NCI-H1092 (cell line): Measurements from ENCODE around the gene SRSF7.
"Not testable (repeated sequence)": the region's sequence is repeated elsewhere in the genome, so short reads cannot be mapped to it uniquely, and the experiment has no call there.

Source experiments
- DNase-seq: peaks from one replicate; lab custom pipeline; 2025; lab: John Stamatoyannopoulos, UW

The SRSF7 gene

DNA sequence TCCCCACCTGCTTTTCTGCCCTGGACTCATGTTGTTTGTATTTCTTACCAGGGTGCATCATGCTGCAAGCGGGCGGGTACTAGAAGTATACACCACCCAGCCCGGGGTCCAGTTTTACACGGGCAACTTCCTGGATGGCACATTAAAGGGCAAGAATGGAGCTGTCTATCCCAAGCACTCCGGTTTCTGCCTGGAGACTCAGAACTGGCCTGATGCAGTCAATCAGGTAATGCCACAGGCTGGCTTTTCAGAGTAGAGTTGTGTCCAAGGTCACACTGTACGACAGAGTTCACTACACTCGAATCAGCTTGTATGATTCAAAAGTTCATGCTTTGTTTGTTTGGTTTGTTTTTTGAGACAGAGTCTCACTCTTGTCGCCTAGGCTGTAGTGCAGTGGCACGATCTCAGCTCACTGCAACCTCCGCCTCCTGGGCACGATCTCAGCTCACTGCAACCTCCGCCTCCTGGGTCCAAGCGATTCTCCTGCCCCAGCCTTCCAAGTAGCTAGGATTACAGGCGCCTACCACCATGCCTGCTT lies 19.4 kb downstream of the SRSF7 start:
- no peak for DNase-seq

DNA sequence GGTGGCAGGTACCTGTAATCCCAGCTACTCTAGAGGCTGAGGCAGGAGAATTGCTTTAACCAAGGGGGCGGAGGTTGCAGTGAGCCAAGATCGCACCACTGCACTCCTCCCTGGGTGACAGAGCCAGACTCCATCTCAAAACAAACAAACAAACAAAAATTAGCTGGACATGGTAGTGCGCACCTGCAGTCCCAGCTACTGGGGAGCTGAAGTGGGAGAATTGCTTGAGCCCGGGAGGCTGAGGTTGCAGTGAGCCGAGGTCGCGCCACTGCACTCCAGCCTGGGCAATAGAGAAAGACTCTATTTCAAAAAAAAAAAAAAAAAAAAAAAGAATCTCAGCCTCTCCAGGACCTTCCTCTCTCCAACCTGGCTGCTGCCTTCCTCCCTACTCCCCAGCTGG lies 20.1 kb downstream of the SRSF7 start:
- no peak for DNase-seq

DNA sequence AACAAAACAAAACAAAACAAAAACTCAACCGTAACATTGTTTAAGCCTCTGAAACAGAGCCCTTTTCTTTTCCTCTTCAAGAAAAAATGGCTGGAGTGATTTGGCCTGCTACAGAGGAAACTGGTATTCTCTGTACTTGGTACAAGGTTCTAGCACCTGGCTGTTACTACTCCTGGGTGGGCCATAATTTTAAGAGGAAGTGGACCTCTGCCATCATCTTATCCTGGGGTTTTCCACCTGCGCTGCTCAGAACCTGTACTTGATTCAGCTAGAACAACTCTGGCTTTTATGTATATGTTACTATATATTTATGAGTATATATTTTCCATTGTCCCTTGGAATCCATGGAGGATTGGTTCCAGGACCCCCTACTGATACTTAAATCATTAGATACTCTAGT lies 22.5 kb downstream of the SRSF7 start:
- DNase-seq, result no peak

DNA sequence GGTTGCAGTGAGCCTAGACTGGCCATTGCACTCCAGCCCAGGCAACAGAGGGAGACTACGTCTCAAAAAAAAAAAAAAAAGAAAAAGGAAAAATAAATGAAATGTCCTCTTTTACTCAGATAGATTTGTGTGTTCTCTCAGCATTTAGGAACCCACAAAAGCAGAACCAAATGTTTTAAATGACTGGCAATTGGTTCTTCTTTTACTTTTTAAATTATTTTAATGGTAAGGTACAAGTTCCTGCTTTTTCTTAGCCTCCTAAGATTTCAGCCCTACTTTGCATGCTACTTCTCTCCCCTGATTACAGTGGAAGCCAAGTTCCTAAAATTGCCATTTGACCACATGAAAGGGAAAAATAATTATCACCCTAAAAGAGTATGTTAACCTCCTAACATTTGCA lies 23.5 kb downstream of the SRSF7 start:
- no peak for DNase-seq

DNA sequence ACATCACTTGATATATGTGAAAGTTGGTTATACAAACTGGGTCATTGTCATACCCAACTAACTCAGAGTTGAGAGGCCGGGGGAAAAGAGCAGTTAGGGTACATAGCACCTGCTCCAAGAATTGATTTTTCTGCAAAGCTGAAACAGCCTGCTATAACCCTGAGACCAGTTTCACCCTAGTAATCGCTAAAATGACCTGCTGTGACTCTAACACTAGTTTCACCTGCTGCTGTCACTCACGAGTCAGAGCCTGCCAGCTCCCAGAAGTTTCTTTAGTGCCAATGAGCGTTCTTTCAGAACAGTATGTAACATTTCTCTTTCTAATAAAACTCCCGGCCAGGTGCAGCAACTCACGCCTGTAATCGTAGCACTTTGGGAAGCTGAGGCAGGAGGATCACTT lies 28.0 kb downstream of the SRSF7 start:
- DNase-seq, result no peak

DNA sequence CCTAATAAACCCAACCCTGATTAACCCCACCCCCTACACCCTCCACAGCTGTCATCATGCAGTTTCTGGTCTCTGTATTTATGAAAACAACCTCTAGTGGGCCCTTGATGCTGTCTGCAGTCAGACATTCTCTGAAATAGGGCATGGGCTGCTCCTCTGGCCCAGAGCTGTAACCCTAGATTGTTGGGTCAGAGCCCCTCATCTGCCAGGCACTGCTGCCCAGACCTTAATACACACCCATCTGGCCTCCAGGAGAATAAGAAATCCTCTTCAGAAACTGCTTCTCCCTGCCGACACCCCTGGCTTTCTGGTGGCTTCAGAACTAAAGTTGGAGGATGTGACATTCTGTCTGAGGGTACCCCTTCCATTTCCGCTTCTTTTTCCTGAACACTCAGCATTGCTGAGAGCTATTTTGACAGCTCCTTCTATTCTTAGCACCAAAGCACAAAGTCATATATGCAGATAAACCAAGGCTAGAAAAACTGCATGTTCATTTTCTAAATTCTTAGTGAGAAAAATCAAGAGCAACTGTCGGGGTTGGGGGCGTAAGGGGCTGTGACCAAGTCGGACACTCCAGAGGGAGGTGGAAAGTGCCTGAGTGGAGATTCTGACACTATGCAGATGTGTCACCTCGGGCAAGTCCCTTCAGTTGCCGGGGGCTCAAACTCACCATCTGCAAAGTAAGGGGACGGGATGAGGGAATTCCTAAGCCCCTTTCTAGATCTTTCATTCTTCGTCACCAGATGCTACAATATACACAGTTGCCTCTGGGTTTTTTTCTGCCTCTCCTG lies 28.7 kb downstream of the SRSF7 start:
- DNase-seq, result no peak

DNA sequence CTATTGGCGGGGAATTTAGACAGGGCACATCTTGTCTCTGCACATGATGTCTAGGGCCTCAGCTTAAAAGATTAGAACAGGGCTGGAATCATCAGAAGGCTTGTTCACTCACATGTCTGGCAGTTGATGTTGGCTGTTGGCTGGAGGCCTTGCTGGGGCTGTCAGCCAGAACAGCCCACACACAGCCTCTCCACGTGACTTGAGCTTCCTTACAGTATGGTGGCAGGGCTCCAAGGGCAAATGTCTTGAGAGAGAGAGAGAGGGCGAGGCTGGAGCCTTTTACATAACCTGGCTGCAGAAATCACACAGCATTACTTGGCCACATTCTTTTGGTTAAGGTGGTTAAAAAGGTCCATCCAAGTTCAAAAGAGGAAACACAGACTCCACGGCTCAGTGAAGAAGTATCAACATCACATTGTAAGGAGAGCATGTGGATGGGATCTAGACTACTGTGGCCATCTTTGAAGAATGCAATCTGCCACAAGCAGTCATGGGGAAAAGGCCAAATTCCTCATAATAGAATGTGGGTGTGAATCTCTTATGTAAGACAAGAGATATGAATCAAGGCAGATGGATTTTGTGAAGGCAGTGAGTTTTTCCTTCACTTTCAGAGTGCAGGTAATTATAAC lies 30.4 kb downstream of the SRSF7 start:
- peak; percentile 2 for DNase-seq

DNA sequence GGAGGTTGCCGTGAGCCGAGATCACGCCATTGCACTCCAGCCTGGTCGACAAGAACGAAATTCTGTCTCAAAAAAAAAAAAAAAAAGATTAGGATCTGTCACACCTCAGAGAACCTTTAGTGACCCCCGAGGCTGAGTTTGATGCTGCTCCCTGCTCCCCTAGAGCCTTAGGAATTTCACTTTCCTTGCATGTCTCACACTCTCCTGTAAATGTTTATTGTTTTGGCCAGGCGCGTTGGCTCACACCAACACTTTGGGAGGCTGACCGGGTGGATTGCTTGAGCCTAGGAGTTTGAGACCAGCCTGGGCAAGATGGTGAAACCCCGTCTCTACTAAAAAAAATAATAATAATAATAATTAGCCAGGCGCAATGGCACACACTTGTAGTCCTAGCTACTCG lies 31.5 kb downstream of the SRSF7 start:
- no peak for DNase-seq

DNA sequence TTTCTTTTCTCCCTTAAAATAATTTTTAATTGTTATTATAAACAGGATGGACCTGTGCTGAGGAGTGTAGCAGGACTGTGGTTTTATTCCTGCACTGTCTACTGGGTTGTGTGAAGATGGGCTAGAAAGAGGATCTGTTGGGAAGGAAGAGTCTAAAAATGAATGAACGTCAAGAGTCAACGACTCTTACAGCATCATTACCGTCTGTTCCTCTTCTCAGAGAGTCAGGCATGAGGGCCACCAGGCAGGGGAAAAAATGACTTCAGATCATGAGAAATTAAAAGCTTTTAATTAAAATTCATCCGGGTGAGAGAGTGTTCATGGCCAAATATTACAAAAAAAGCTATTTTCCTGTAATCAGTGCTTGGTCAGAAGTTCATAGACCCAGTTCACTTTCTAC lies 32.6 kb downstream of the SRSF7 start:
- no peak for DNase-seq

DNA sequence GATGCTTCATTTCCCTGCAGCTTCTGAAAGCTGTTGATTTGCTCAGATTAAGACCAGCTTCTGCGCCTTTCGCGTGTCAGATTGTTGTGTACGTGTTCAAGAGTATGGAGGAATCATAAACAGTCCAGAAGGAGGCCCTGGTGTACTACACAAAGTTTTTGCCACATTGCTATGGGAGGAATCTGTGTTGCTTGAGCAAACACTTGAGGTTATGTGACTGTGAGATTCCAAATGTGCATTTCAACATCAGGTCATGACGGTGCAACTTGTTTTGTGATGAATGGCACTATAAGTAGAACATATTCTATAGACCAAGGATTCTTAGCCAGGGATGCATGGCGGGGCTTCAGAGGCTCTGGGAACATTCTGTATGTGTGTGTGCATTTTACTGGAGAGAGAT lies 35.0 kb downstream of the SRSF7 start:
- DNase-seq, result no peak

DNA sequence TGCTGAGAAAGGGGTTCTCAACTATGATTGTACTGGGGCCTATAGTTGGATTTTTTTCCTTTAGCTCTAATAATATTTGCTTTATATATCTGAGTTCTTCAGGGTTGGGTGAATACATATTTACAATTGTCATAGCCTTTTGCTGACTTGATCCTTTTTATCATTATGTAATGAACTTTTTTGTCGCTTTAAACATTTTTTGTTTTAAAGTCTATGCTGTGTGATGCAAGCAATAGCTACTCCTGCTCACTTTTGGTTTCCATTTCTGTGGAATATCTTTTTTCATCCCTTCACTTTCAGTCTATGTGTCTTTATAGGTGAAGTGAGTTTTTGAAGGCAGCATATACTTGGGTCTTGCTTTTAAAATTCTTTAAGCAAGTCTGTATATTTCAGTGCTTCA lies 36.2 kb downstream of the SRSF7 start:
- DNase-seq, result not testable (repeated sequence)

DNA sequence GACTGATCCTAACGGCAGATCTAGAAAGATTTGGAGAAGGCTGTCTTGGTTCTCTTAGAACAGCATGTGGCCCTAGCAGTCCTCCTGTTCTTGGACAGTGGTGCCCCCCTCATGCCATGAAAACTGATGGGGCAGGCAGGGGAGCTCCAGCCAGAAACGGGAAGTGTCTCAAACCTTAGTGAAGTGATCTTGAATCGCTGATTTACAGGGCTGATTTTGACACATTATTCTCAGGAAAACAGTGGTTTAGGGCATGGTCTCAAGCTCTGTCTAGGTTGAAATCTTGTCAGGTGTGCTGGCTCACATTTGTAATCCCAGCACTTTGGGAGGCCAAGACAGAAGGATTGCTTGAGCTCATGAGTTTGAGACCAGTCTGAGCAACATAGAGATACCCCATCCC lies 37.8 kb downstream of the SRSF7 start:
- no peak for DNase-seq

DNA sequence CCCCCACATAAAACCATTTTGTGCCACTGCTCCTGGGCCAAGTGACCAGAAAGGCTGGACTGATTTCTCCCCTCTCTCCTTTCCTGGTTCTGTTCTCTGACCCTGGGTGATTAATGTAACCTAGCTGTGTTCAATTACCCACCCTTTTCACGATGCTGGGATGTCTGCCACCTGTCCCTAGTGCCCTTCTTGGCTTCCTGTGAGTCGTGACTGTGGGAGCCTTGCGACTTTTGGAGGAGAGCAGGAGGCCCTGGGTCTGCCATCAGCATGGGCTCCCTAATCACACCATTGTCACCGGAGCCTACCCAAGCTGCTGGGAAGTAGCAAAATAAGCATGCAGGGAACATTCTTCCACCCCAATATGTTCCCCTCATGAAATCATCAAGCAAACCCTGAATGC lies 38.3 kb downstream of the SRSF7 start:
- DNase-seq, result no peak

DNA sequence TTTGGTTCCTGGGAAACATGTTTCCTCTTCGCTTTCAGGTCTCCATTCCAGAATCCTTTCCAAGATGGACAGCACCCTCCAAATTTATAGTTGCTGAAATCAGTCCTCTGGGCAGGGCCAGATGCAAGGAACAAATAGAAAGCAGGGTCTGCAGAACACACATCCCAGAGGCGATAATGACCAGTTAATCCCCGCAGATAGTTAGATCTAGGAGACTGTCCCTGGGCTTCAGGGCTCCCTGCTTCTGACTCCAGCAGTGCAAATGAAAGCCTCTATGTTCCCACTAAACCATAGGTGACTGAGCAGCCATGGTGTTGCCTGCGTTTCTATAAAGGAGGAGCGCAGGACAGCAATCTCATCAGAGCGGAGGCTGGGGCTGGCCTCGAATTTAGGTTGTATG lies 38.7 kb downstream of the SRSF7 start:
- DNase-seq, result no peak

DNA sequence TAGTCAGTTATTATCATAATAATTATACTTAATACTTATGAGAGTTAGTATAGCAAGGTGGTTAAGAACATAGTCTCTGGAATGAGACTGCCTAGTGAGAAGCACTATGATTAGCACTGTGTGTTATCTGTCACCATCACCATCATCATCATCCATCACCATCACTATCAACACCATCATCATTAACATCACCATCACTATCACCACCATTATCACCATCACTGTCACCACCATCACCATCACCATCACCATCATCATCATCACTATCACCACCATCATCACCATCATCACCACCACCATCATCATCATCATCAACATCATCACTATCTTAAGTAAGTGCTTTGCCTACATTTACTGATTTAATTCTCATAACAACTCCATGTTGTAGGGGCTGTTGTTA lies 39.6 kb downstream of the SRSF7 start:
- no peak for DNase-seq

DNA sequence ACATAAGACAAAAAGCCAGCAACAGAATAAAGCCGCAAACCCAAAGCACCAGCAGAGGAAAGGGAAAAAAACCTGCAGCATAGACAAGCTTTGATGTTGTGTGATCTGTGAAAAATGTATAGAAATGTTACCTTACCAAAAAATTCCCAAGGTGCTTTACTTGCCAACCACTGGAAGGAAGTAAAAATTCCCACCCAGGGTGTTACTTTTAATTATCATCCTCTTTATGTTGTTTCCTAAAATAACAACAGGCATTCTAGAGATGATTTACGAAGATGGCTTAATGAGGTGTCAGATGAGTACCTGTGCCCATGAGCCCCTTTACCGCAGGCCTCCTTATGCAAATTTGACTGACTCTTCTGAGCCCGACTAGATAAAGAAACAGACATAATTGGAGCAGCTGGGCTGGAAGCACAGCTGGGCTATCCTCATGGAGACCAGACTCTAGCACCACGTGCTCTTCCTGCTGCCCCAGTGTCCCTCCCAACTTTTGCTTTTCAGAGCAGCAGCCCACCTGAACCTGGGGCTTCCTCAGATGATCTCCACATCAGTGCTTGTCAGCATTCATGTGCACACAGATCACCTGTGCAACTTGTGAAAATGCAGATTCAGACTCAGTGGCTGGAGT lies 41.5 kb downstream of the SRSF7 start:
- no peak for DNase-seq

DNA sequence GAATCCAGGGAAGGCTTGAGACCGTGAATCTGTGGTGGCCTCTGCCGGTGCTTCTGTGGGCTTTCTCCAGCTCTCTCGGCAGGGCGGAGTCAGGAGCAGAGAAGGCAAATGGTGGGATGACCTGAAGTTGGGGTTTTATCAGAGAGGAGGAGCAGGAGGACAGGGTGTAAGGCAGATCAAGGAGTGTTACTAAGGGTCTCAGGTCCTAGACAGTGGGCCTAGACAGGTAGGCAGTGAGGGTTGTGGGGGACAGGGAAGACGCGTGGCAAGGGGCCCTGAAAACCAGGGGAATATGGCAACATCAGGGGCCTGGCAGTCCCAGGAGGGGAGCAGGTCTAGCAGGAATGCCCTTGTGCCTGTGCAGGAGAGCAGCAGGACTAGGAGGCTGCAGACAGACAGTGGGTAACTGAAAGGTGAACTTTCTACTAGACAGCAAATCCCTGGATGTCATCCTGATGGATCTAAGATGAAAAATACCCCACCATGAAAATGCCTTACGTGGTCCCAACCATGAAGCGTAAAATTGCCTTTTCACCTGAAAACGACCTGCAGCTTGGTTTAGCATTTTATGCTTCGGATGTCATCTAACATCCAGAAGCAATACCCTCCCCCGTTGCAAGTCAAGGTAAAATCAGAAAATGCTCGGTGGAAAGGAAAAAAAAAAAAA lies 42.1 kb downstream of the SRSF7 start:
- DNase-seq, result no peak

DNA sequence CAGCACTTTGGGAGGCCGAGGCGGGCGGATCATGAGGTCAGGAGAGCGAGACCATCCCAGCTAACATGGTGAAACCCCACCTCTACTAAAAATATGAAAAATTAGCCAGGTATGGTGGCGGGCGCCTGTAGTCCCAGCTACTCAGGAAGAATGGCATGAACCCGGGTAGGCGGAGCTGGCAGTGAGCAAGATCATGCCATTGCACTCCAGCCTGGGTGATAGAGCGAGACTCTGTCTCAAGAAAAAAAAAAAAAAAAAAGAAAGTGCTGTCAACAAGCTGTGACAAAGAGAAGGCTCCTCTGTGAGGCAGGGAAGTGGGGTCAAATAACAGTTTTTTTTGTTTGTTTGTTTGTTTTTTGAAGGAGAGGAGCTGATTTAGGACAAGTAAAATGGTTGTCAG lies 42.7 kb downstream of the SRSF7 start:
- DNase-seq, result not testable (repeated sequence)

DNA sequence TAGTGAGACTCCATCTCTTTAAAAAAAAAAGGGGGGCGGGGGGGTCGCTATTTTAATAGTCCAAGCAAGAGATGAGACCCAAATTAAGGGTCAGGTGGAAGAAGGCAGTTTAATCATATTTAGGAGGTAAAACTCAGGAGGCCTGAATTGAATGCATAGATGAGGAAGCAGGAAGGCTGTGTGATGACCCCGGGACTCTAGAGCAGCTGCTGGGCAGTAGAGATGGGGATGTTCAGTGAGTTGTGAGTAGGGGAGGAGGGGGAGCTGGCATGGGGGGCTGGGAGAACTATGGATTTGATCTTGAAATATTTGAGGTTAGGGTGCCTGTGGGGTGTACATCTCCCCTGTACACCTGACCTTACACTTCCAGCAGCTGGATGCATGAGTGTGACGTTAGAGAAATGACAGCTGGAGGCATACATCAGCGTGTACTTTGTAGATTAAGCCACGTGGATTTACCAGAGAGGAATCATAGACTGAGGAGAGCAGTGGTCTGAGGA lies 44.3 kb downstream of the SRSF7 start:
- no peak for DNase-seq

DNA sequence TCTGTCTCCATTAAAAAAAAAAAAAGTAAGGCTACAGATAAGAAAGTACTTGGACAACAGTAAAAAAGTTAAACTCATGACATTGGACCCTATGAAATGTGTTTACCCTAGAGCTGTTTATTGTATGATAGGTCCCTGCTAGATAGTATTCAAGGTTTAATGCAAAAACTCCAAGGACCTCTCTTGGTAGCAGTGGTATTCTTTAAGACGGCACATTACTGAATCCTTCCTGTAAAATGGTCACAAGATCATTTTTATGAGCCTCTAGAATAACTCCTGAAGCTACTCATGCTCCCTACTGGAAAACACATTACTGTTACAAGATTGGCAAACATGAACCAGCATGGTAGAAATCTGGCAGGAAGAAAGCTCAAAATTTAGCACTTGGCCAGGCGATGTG lies 46.5 kb downstream of the SRSF7 start:
- no peak for DNase-seq

DNA sequence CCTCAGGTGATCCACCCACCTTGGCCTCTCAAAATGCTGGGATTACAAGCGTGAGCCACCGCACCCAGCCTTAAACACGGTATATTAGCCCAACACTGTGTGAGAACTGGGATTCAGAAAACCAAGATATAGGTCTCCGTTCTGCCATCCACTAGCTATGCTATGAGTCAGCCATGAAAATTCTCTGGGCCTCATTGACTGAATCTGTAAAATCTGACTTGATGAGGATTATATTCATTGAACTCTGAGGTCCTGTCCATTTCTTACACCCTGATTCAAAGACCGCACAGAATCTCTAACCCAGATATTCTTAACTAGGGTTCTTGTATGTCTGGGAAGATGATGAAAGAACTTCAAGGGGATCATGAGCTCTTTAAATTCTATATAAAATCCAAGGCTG lies 47.8 kb downstream of the SRSF7 start:
- not testable (repeated sequence) for DNase-seq

DNA sequence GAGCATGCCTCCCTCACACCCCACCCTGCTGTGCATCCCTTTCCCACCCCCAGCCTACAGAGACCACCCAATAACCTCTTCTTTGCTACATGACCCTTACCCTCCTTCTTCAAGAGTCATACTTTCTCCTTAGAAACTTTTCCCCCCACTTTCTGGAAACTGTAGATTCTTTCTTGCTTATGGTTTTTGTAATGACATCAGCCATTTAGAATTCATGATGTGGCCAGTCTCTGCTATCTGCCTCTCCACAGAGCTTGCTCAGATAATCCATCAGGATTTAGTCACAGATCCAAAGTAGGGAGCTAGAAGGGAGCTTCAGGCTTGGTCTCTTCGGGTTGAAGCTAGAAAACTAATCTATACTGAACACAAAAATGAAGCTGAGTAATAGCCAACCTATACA lies 48.7 kb downstream of the SRSF7 start:
- DNase-seq, result no peak
